CD14-positive monocyte (primary cell): ENCODE results near the gene SPHKAP. TPM values are rescaled to one million over a fixed set of nuclear protein-coding genes. Genes with fewer than 3 reads are reported as not detected.

Source experiments
- DNase-seq, 3 donors: peaks; one replicate each; pipeline ENCODE4 v3.0.0-alpha.2; 2011 to 2022
- H2AFZ ChIP-seq: 2 replicates; pipeline ENCODE4 v1.6.0; 2012; ENCODE audit warnings: mild to moderate bottlenecking, low read depth, low read length, inconsistent platforms; ENCODE audit not compliant: insufficient read depth, poor library complexity, severe bottlenecking
- H3K27ac ChIP-seq, 2 donors: 1 replicate in 1 of 2; 2 replicates in 1 of 2; pipeline ENCODE4 v1.5.1; 2012 to 2013; ENCODE audit warnings: low read length in 2 of 2, control low read depth in 1 of 2, inconsistent platforms in 1 of 2, low read depth in 1 of 2, mild to moderate bottlenecking in 1 of 2
- H3K27me3 ChIP-seq, 2 donors: one replicate each; pipeline versions ENCODE4 v1.6.0 to v1.6.1; 2011 to 2013; ENCODE audit warnings: low read length in 2 of 2; ENCODE audit not compliant: control insufficient read depth in 2 of 2, insufficient read depth in 2 of 2
- H3K36me3 ChIP-seq, 2 donors: replicated peaks in 1 of 2; 1 replicate in 1 of 2; 2 replicates in 1 of 2; pipeline versions ENCODE4 v1.5.1 to v1.6.1; 2012 to 2013; ENCODE audit warnings: low read length in 2 of 2, control low read depth in 1 of 2, inconsistent platforms in 1 of 2, mild to moderate bottlenecking in 1 of 2; ENCODE audit not compliant: insufficient read depth in 2 of 2, control insufficient read depth in 1 of 2
- H3K4me1 ChIP-seq, 2 donors: 1 replicate in 1 of 2; 2 replicates in 1 of 2; pipeline versions ENCODE4 v1.5.1 to v1.6.1; 2012 to 2013; ENCODE audit warnings: low read length in 2 of 2, control low read depth in 1 of 2, inconsistent platforms in 1 of 2, mild to moderate bottlenecking in 1 of 2, moderate library complexity in 1 of 2; ENCODE audit not compliant: insufficient read depth in 2 of 2, control insufficient read depth in 1 of 2
- H3K4me2 ChIP-seq: replicated peaks from 2 replicates; pipeline ENCODE3; 2012; ENCODE audit warnings: low read length, moderate library complexity, mild to moderate bottlenecking; ENCODE audit not compliant: poor library complexity, severe bottlenecking; ENCODE audit errors: extremely low read depth
- H3K4me3 ChIP-seq, 3 experiments: fragments of 200-600 bp in 1 of 3; sonication (generic) in 1 of 3; replicated peaks in 1 of 3; 1 replicate in 2 of 3; 2 replicates in 1 of 3; pipeline ENCODE4 v1.5.1; 2011 to 2013; ENCODE audit warnings: low read length in 3 of 3, mild to moderate bottlenecking in 3 of 3, control low read depth in 2 of 3, low read depth in 2 of 3, inconsistent platforms in 1 of 3, moderate library complexity in 1 of 3
- H3K79me2 ChIP-seq: 2 replicates; pipeline ENCODE4 v1.6.0; 2012; ENCODE audit warnings: mild to moderate bottlenecking, control low read depth, inconsistent platforms, low read length, moderate library complexity; ENCODE audit not compliant: insufficient read depth
- H3K9ac ChIP-seq: 2 replicates; pipeline ENCODE4 v1.6.0; 2017; ENCODE audit warnings: low read length, mild to moderate bottlenecking; ENCODE audit not compliant: insufficient read depth, poor library complexity, severe bottlenecking
- H3K9me3 ChIP-seq, 2 donors: replicated peaks in 1 of 2; 1 replicate in 1 of 2; 2 replicates in 1 of 2; pipeline versions ENCODE4 v1.5.1 to v1.6.1; 2012 to 2013; ENCODE audit warnings: low read length in 2 of 2, control low read depth in 1 of 2; ENCODE audit not compliant: control insufficient read depth in 1 of 2, insufficient read depth in 1 of 2
- H4K20me1 ChIP-seq: 2 replicates; pipeline ENCODE4 v1.6.0; 2012; ENCODE audit warnings: mild to moderate bottlenecking, low read length, control low read depth, moderate library complexity; ENCODE audit not compliant: insufficient read depth
- H3K27ac Mint-ChIP-seq, 7 donors: one replicate each; pipeline ENCODE4 v1.8.0; 2020; ENCODE audit warnings: mild to moderate bottlenecking in 7 of 7, mixed read lengths in 7 of 7, moderate library complexity in 6 of 7, inconsistent platforms in 2 of 7
- H3K27me3 Mint-ChIP-seq, 3 donors: one replicate each; pipeline ENCODE4 v1.8.0; 2021 to 2022; ENCODE audit warnings: low read depth in 3 of 3, mild to moderate bottlenecking in 3 of 3, mixed read lengths in 3 of 3, moderate library complexity in 3 of 3, inconsistent platforms in 1 of 3
- H3K36me3 Mint-ChIP-seq, 2 donors: one replicate each; pipeline ENCODE4 v1.8.0; 2020; ENCODE audit warnings: mixed read lengths in 2 of 2, inconsistent platforms in 1 of 2, mild to moderate bottlenecking in 1 of 2
- H3K4me1 Mint-ChIP-seq: one replicate; pipeline ENCODE4 v1.8.0; 2020; ENCODE audit warnings: mild to moderate bottlenecking, mixed read lengths
- H3K4me3 Mint-ChIP-seq, 2 donors: one replicate each; pipeline ENCODE4 v1.8.0; 2020; ENCODE audit warnings: mild to moderate bottlenecking in 2 of 2, mixed read lengths in 2 of 2, moderate library complexity in 1 of 2
- H3K9me3 Mint-ChIP-seq, 7 donors: one replicate each; pipeline ENCODE4 v1.8.0; 2020 to 2022; ENCODE audit warnings: mixed read lengths in 7 of 7, mild to moderate bottlenecking in 6 of 7, moderate library complexity in 6 of 7, inconsistent platforms in 2 of 7
- CTCF ChIP-seq: fragments of 200-600 bp; IDR thresholded peaks from one replicate; pipeline ENCODE4 v1.8.0; 2022; ENCODE audit warnings: antibody characterized with exemption, mild to moderate bottlenecking
- WGBS: methylation state at CpG from one replicate; pipeline ENCODE4 v1.1.5; 2013; ENCODE audit warnings: missing lambda C conversion rate; ENCODE audit not compliant: insufficient coverage; 5-methylcytosine and 5-hydroxymethylcytosine counted together
- intact Hi-C, 2 donors: fragments of 100-400 bp; cut with micrococcal nuclease; formaldehyde crosslinking; loops; one replicate each; pipeline versions ENCODE4 v1.15.0 to v1.15.1; 2023
- polyA plus RNA-seq, 3 donors: library from polyadenylated mRNA; depleted of rRNA in 1 of 3; unstranded in 2 of 3; stranded (reverse) in 1 of 3; fragments of 300-500 nt in 2 of 3; fragments of >200 nt in 1 of 3; fragmentation: Illumina TruSeq in 2 of 3; gene quantifications; 1 replicate in 2 of 3; 2 replicates in 1 of 3; pipeline ENCODE4 v1.2.3, GENCODE V29; 2012 to 2021

Gene SPHKAP
- polyA plus RNA-seq, 3 donors: not detected

GRCh38 chr2:227942965-227943364 lies 238.5 kb downstream of the SPHKAP start:
- DNase-seq: no peak
- Mint-ChIP-seq H3K27me3 (peaks cover 0 to 4% (median under 1%) of the 10 kb centered on the region in 3 donors), H3K27ac (no peak overlapping the region), H3K36me3 (no peaks in the 10 kb centered on the region), H3K9me3 (peaks cover 0 to 11% (median 7%) of the 10 kb centered on the region in 7 donors), H3K4me3 (no peak overlapping the region), H3K4me1 (no peaks in the 10 kb centered on the region)
- H3K79me2 ChIP-seq: no peaks in the 10 kb centered on the region
- intact Hi-C loops: no loop called here
- H3K9me3 ChIP-seq: peaks cover 0 to 10% of the 10 kb centered on the region in 2 donors
- H2AFZ ChIP-seq: no peak overlapping the region
- no peak overlapping the region for H3K9ac ChIP-seq
- no CpG with 5 or more reads among the region's 2 CpGs for WGBS
- H3K4me2 ChIP-seq: no peak overlapping the region
- H3K27me3 ChIP-seq: no peaks in the 10 kb centered on the region
- H3K4me1 ChIP-seq: no peaks in the 10 kb centered on the region
- H4K20me1 ChIP-seq: no peaks in the 10 kb centered on the region
- H3K36me3 ChIP-seq: no peaks in the 10 kb centered on the region
- H3K4me3 ChIP-seq: no peak overlapping the region
- no peak for TF ChIP-seq CTCF
- H3K27ac ChIP-seq: no peak overlapping the region

- WGBS: no CpG with 5 or more reads among the region's 2 CpGs
- no peaks in the 10 kb centered on the region for H4K20me1 ChIP-seq
- H3K9me3 ChIP-seq: peaks cover 0 to 10% of the 10 kb centered on the region in 2 donors
Observed at GRCh38 chr2:227942021-227942420, 239.5 kb downstream of the SPHKAP start.

More at GRCh38 chr2:227942021-227942420, 239.5 kb downstream of the SPHKAP start:
- no peaks in the 10 kb centered on the region for H3K4me1 ChIP-seq
- Mint-ChIP-seq H3K4me3 (no peak overlapping the region), H3K27ac (no peak overlapping the region), H3K27me3 (peaks cover 0 to 5% (median 4%) of the 10 kb centered on the region in 3 donors), H3K4me1 (no peaks in the 10 kb centered on the region), H3K36me3 (no peaks in the 10 kb centered on the region), H3K9me3 (peaks cover 0 to 8% (median 7%) of the 10 kb centered on the region in 7 donors)
- intact Hi-C loops: no loop called here
- DNase-seq: no peak
- H3K4me2 ChIP-seq: no peak overlapping the region
- no peak overlapping the region for H3K27ac ChIP-seq
- H3K79me2 ChIP-seq: no peaks in the 10 kb centered on the region
- H3K9ac ChIP-seq: no peak overlapping the region
- no peaks in the 10 kb centered on the region for H3K27me3 ChIP-seq
- no peak overlapping the region for H3K4me3 ChIP-seq
- no peaks in the 10 kb centered on the region for H3K36me3 ChIP-seq
- TF ChIP-seq CTCF: no peak
- no peak overlapping the region for H2AFZ ChIP-seq
